ENCODE results near the gene GARNL3. TPM values are rescaled to one million over a fixed set of nuclear protein-coding genes. Genes with fewer than 3 reads are reported as not detected.

GARNL3 gene
- total RNA-seq, 2 experiments from 2014 or later, result 0.63 to 1.8 TPM

DNA sequence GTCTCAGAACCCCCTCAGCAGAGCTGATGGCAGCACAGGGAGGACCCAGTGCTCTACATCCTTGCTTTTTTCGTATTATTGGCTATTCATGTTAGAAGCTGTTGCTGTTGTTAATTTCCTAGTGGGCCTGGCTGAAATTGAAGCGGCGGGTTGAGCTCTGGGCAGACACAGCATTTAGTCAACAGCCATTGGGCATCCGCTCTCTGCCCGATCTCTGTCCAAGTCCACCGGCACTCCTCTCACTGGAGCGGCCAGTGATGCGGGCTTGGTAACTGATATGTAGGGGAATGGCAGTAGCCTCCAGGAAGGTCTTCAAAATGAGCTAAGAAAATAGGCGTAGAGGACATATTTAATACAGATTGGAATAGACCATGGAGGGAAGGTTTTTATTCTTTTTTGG is 1.3 kb upstream of the GARNL3 start:
- CTCF ChIA-PET, result no interaction called here

DNA sequence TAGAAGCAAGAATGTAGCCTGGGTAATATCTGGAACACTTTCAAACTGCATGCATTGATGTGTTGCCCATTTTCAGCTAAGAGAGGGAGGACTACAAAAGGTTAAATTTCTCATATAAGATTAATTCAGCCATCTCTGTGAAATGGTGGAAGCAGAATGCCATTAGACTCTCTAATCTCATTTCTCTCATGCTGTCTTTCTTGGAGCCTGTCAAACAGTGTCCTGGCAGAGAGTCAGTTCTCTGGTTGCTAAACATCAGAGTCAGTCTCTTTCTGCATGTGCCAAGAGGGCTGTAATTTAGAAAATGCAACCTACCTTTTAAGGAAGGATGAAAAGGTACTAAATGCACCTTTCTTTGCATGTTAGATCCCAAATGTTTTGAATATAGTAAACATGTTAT is 910 bp upstream of the GARNL3 start:
- TF ChIP-seq, protein P1, sequence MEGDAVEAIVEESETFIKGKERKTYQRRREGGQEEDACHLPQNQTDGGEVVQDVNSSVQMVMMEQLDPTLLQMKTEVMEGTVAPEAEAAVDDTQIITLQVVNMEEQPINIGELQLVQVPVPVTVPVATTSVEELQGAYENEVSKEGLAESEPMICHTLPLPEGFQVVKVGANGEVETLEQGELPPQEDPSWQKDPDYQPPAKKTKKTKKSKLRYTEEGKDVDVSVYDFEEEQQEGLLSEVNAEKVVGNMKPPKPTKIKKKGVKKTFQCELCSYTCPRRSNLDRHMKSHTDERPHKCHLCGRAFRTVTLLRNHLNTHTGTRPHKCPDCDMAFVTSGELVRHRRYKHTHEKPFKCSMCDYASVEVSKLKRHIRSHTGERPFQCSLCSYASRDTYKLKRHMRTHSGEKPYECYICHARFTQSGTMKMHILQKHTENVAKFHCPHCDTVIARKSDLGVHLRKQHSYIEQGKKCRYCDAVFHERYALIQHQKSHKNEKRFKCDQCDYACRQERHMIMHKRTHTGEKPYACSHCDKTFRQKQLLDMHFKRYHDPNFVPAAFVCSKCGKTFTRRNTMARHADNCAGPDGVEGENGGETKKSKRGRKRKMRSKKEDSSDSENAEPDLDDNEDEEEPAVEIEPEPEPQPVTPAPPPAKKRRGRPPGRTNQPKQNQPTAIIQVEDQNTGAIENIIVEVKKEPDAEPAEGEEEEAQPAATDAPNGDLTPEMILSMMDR (IDR thresholded peaks at IDR 0.05), result no peak
- DNase-seq (no peak), ATAC-seq (ENCODE audit: poor library complexity) (no peak)
- Histone ChIP-seq H3K4me1 (ENCODE audit: insufficient read depth, low read length) (no peaks in the 10 kb centered on the region), H3K9me3 (ENCODE audit: control insufficient read depth in 1 of 2, insufficient read depth in 1 of 2, low read length in 2 of 2) (no peaks in the 10 kb centered on the region), H3K36me3 (ENCODE audit: insufficient read depth, low read length) (no peaks in the 10 kb centered on the region), H3K4me3 (ENCODE audit: low read length) (no peak overlapping the region), H3K27ac (ENCODE audit: low read depth in 1 of 2, low read length in 2 of 2) (no peak overlapping the region), H3K27me3 (ENCODE audit: control insufficient read depth in 1 of 2, insufficient read depth in 2 of 2, low read length in 2 of 2) (no peaks in the 10 kb centered on the region)
- intact Hi-C loops (cut with DNase I, micrococcal nuclease), result no loop called here
- ChIA-PET POLR2A (no interaction called here), CTCF (no interaction called here)
- Mint-ChIP-seq H3K27ac (no peak overlapping the region), H3K27me3 (peaks cover 6% of the 10 kb centered on the region), H3K36me3 (ENCODE audit: low read depth) (no peaks in the 10 kb centered on the region), H3K9me3 (no peaks in the 10 kb centered on the region), H3K4me1 (ENCODE audit: low read depth) (no peaks in the 10 kb centered on the region), H3K4me3 (no peak overlapping the region)

More for the DNA sequence above, 1.3 kb upstream of the GARNL3 start:
- POLR2A ChIA-PET, result no interaction called here
- TF ChIP-seq, protein P1 (IDR thresholded peaks at IDR 0.05), result no peak
- Mint-ChIP-seq H3K27ac (no peak overlapping the region), H3K36me3 (ENCODE audit: low read depth) (no peaks in the 10 kb centered on the region), H3K4me1 (ENCODE audit: low read depth) (no peaks in the 10 kb centered on the region), H3K9me3 (no peaks in the 10 kb centered on the region), H3K4me3 (no peak overlapping the region), H3K27me3 (peaks cover 6% of the 10 kb centered on the region)
- intact Hi-C loops (cut with DNase I, micrococcal nuclease), result no loop called here
- Histone ChIP-seq H3K9me3 (ENCODE audit: control insufficient read depth in 1 of 2, insufficient read depth in 1 of 2, low read length in 2 of 2) (no peaks in the 10 kb centered on the region), H3K27ac (ENCODE audit: low read depth in 1 of 2, low read length in 2 of 2) (no peak overlapping the region), H3K36me3 (ENCODE audit: insufficient read depth, low read length) (no peaks in the 10 kb centered on the region), H3K27me3 (ENCODE audit: control insufficient read depth in 1 of 2, insufficient read depth in 2 of 2, low read length in 2 of 2) (no peaks in the 10 kb centered on the region), H3K4me1 (ENCODE audit: insufficient read depth, low read length) (no peaks in the 10 kb centered on the region), H3K4me3 (ENCODE audit: low read length) (no peak overlapping the region)
- DNase-seq (no peak), ATAC-seq (ENCODE audit: poor library complexity) (no peak)

DNA sequence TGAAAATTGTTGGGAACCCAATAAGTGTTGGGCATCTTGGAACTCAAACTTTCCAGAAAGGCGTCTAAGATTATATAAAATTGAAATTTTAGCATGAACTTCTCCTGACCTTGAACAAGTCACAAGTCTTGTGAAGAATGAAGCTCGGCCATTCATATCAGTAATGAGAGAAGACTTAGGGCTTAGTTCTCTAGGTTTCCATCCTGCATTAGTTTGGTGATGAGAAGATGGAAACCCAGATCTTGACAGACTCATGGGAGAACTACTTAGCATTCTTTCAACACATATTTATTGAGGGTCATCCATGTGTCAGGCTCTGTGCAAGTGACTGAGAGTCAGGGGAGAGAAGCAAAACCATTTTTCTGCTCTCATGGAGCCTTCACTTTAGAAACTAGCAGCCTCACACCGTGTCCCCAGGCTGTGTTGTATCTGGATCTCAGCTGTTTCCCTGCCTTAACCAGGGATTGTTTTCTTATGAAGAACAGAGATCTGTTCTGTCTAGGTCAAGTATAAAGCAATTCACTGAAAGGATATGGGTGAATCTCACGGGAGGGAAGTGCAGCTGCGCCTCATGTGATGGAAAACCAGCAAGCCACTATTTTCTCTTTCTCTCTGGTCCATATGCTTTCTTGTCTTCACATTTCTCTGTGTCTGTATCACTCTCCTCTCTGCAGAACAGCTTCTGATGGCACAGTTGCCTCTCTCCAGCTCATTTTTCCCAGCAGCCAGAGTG is 3.4 kb downstream of the GARNL3 start:
- Mint-ChIP-seq H3K27me3 (peaks cover 17% of the 10 kb centered on the region), H3K4me1 (ENCODE audit: low read depth) (no peaks in the 10 kb centered on the region), H3K27ac (no peak overlapping the region), H3K36me3 (ENCODE audit: low read depth) (no peaks in the 10 kb centered on the region), H3K9me3 (no peaks in the 10 kb centered on the region), H3K4me3 (no peak overlapping the region)
- Histone ChIP-seq H3K4me1 (ENCODE audit: insufficient read depth, low read length) (no peaks in the 10 kb centered on the region), H3K9me3 (ENCODE audit: control insufficient read depth in 1 of 2, insufficient read depth in 1 of 2, low read length in 2 of 2) (no peaks in the 10 kb centered on the region), H3K36me3 (ENCODE audit: insufficient read depth, low read length) (no peaks in the 10 kb centered on the region), H3K27me3 (ENCODE audit: control insufficient read depth in 1 of 2, insufficient read depth in 2 of 2, low read length in 2 of 2) (no peaks in the 10 kb centered on the region), H3K4me3 (ENCODE audit: low read length) (no peak overlapping the region), H3K27ac (ENCODE audit: low read depth in 1 of 2, low read length in 2 of 2) (no peak overlapping the region)
- intact Hi-C loops (cut with DNase I, micrococcal nuclease), result no loop called here
- DNase-seq (no peak), ATAC-seq (ENCODE audit: poor library complexity) (no peak)
- CTCF ChIA-PET, result no interaction called here
- TF ChIP-seq, protein P1 (IDR thresholded peaks at IDR 0.05), result no peak
- POLR2A ChIA-PET, result no interaction called here

Data from CD4-positive, alpha-beta T cell (primary cell).